ENCODE results near the gene FNBP1. TPM values are rescaled to one million over a fixed set of nuclear protein-coding genes. Genes with fewer than 3 reads are reported as not detected.

FNBP1 gene
- total and polyA plus RNA-seq, 2 of the 8 experiments (the other 6 are each of a cell fraction or from before 2014, with no cell fraction given) = 7.2 to 40.9 TPM

DNA sequence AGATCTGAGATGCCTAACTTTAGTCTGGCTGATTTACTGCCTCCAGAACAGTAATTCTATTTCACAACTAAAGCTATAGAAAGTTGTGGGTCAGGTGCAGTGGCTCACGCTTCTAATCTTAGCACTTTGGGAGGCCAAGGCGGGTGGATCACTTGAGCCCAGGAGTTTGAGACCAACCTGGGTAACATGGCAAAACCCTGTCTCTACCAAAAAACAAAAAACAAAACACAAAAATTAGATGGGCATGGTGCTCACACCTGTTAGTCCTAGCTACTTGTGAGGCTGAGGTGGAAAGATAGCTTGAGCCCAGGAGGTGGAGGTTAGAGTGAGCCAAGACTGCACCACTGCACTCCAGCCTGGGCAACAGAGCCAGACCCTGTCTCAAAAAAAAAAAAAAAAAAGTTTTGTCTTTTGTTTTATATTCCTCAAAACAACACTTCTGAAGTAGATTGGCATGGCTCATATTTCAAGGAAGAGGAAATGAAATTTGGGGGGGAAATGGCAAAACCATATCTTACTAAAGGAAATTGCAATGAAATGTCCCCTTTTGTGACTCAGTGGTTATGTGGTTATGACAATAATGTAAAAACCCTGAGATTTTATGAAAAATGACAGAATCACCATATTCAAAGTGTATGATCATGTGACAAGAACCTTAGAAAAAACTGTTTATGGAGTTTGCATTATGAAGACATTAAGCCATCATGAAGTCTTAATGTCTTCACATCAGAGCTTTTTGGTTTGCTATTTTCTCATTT lies 16.2 kb downstream of the FNBP1 start (continued):
- TF ChIP-seq FOSL1 (IDR thresholded peaks at IDR 0.05; ENCODE audit: insufficient read depth, low read depth, low read length) = no peak
- no peak for TF ChIP-seq POLR2A (IDR thresholded peaks at IDR 0.05; ENCODE audit: control extremely low read depth in 1 of 2, low read depth in 2 of 2, low read length in 2 of 2)
- TF ChIP-seq CBX5 (IDR thresholded peaks at IDR 0.05; ENCODE audit: low read depth, low read length) = no peak
- TF ChIP-seq SIX5 (IDR thresholded peaks at IDR 0.05; ENCODE audit: low read depth, low read length) = no peak
- no peak for TF ChIP-seq TBP (IDR thresholded peaks at IDR 0.05; ENCODE audit: low read depth, low read length)
